GM18517 (cell line): ENCODE measurements around the gene PRMT6.
"Not testable (repeated sequence)": the region's sequence is repeated elsewhere in the genome, so short reads cannot be mapped to it uniquely, and the experiment has no call there.

Source experiments
- ATAC-seq: cut with Tn5 transposase; IDR thresholded peaks from one replicate; pipeline ENCODE4 v1.9.1; 2021; ENCODE audit warnings: mild to moderate bottlenecking, moderate library complexity; ENCODE audit not compliant: unreplicated experiment

Gene PRMT6

GRCh38 chr1:107091418-107091817 is 34.9 kb downstream of the PRMT6 start:
- no peak for ATAC-seq

- ATAC-seq: not testable (repeated sequence)
Measured at GRCh38 chr1:107093395-107093794, 36.9 kb downstream of the PRMT6 start.

GRCh38 chr1:107095647-107096046 is 39.2 kb downstream of the PRMT6 start:
- no peak for ATAC-seq

- ATAC-seq: no peak
Measured at GRCh38 chr1:107096690-107097089, 40.2 kb downstream of the PRMT6 start.

GRCh38 chr1:107098961-107099360 is 42.5 kb downstream of the PRMT6 start:
- ATAC-seq: no peak

- no peak for ATAC-seq
Measured at GRCh38 chr1:107100331-107100984, 44.0 kb downstream of the PRMT6 start.

GRCh38 chr1:107105914-107106313 is 49.4 kb downstream of the PRMT6 start:
- ATAC-seq: no peak
